Breast epithelium (tissue), 3 donors: Measurements from ENCODE around the gene PBX3.

Source experiments
- POLR2A ChIP-seq: fragments of 450-650 bp; IDR thresholded peaks from one replicate; pipeline ENCODE4 v1.6.1; 2016; ENCODE audit warnings: antibody characterized with exemption, mild to moderate bottlenecking, moderate library complexity
- POLR2AphosphoS5 ChIP-seq, 3 donors: sonication (generic); formaldehyde crosslinking; IDR thresholded peaks; one replicate each; pipeline ENCODE4 v1.6.1; 2017; ENCODE audit warnings: antibody characterized with exemption in 3 of 3
- TF ChIP-seq, protein P1 (sequence below), 3 donors: fragments of 450-650 bp; IDR thresholded peaks; one replicate each; pipeline ENCODE4 v1.5.1; 2016 to 2017; ENCODE audit warnings: antibody characterized with exemption in 3 of 3, mild to moderate bottlenecking in 3 of 3, moderate library complexity in 3 of 3

DNA sequence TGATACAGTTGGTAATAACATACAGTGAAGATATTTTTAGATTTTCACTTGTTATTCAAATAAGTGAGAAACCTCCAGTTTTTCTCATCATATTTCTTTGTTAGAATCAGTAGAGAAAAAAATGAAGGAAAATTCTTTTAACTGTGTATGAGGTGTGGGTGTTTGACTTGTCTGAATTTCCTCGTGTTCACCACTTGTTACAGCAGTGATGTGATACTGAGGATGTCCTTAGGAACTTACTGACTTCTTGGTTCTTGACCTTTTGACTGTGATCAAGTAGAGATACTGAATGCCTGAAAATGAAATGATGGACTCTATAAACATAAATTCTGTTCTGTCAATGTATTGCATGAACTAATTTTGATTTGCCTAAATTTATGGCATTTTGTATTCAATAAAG, 10.7 kb downstream of the PBX3 start:
- TF ChIP-seq, protein P1, sequence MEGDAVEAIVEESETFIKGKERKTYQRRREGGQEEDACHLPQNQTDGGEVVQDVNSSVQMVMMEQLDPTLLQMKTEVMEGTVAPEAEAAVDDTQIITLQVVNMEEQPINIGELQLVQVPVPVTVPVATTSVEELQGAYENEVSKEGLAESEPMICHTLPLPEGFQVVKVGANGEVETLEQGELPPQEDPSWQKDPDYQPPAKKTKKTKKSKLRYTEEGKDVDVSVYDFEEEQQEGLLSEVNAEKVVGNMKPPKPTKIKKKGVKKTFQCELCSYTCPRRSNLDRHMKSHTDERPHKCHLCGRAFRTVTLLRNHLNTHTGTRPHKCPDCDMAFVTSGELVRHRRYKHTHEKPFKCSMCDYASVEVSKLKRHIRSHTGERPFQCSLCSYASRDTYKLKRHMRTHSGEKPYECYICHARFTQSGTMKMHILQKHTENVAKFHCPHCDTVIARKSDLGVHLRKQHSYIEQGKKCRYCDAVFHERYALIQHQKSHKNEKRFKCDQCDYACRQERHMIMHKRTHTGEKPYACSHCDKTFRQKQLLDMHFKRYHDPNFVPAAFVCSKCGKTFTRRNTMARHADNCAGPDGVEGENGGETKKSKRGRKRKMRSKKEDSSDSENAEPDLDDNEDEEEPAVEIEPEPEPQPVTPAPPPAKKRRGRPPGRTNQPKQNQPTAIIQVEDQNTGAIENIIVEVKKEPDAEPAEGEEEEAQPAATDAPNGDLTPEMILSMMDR (IDR thresholded peaks at IDR 0.05) = no peak
- TF ChIP-seq POLR2A = no peak
- TF ChIP-seq POLR2AphosphoS5 (IDR thresholded peaks at IDR 0.05) = no peak
